Thyroid gland (tissue), 4 donors: ENCODE data around the gene DHX30. TPM values are rescaled to one million over a fixed set of nuclear protein-coding genes. Genes with fewer than 3 reads are reported as not detected.

Experiments used
- DNase-seq, 2 donors: peaks; one replicate each; pipeline ENCODE4 v3.0.0-alpha.2; 2019
- H3K27ac ChIP-seq, 3 donors: fragments of 200-600 bp; sonication (generic); 1 replicate in 2 of 3; 2 replicates in 1 of 3; pipeline ENCODE4 v1.5.1; 2016 to 2019; ENCODE audit warnings: mild to moderate bottlenecking in 1 of 3, moderate library complexity in 1 of 3
- H3K27me3 ChIP-seq: fragments of 200-600 bp; sonication (generic); one replicate; pipeline ENCODE4 v1.5.1; 2019
- H3K36me3 ChIP-seq, 2 donors: fragments of 200-600 bp; sonication (generic); one replicate each; pipeline ENCODE4 v1.5.1; 2016 to 2019
- H3K4me1 ChIP-seq, 2 donors: fragments of 200-600 bp; sonication (generic); one replicate each; pipeline ENCODE4 v1.5.1; 2017 to 2019
- H3K4me3 ChIP-seq, 3 donors: fragments of 200-600 bp; sonication (generic); replicated peaks in 1 of 3; 1 replicate in 2 of 3; 2 replicates in 1 of 3; pipeline ENCODE4 v1.5.1; 2016; ENCODE audit warnings: mild to moderate bottlenecking in 1 of 3
- H3K9me3 ChIP-seq: fragments of 200-600 bp; sonication (generic); one replicate; pipeline ENCODE4 v1.5.1; 2017
- POLR2A ChIP-seq, 2 donors: fragments of 450-650 bp; IDR thresholded peaks; one replicate each; pipeline ENCODE4 v1.6.1; 2017; ENCODE audit warnings: antibody characterized with exemption in 2 of 2, mild to moderate bottlenecking in 2 of 2, moderate library complexity in 1 of 2
- WGBS, 2 donors: methylation state at CpG; one replicate each; pipeline ENCODE4 v1.1.5; 2017; 5-methylcytosine and 5-hydroxymethylcytosine counted together
- intact Hi-C: fragments of 100-400 bp; cut with DNase I; formaldehyde crosslinking; loops from one replicate; pipeline ENCODE4 v1.15.1; 2023
- microRNA counts, 2 donors: library from miRNA; unstranded; fragments of <30 nt; microRNA quantifications; one replicate each; lab custom pipeline; 2016 to 2017
- microRNA-seq: library from miRNA; unstranded; fragments of <30 nt; microRNA quantifications from one replicate; pipeline ENCODE4, GENCODE V29; 2016
- small RNA-seq: library from RNA; depleted of rRNA; stranded (forward); fragments of <200 nt; gene quantifications from one replicate; pipeline ENCODE3, GENCODE V24; 2016
- total RNA-seq, 4 donors: library from RNA; depleted of rRNA; stranded (reverse); fragments of >200 nt; gene quantifications; one replicate each; pipeline ENCODE4 v1.2.3, GENCODE V29; 2016
- TF ChIP-seq, protein P1 (sequence below), 6 experiments: fragments of 200-600 bp in 3 of 6; fragments of 450-650 bp in 3 of 6; sonication (generic) in 3 of 6; IDR thresholded peaks; one replicate each; pipeline ENCODE4 v1.5.1; 2016 to 2019; ENCODE audit warnings: antibody characterized with exemption in 6 of 6, mild to moderate bottlenecking in 2 of 6, inconsistent platforms in 1 of 6, moderate library complexity in 1 of 6

The DHX30 gene
- total RNA-seq, 4 donors from 2014 or later = 51.3 to 80.3 (median 72.8) TPM

DNA sequence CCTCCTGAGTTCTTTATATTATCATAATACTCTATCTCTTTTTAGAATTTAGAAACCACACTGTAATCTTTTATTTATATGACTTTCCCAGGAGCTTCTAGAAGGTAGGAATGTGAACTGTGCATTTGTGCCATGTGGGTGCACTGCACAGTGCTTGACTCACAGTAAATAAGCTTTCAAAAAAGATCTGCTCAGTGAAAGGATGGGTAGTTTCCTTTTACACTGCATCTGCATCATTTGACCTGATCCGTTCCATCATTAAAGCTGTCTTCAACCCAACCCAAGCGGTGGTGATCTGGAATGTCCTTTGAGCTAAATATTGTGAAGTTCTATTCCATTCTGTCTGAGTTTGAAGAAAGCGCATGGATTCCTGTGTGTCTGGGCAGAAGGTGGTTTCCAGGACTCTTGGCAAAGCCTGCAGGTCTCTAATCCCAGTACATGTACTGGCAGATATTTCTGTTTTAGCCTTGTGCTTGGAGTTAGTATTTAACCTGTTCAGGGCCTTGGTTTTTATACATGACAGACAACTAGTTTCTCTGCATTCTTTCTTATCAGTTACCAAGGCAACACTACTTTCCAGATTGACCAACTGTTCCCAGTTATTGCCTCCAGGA lies 96.7 kb downstream of the DHX30 start:
- H3K27me3 ChIP-seq = no peaks in the 10 kb centered on the region
- intact Hi-C loops = no loop called here
- no peak overlapping the region for H3K4me3 ChIP-seq
- H3K4me1 ChIP-seq = no peaks in the 10 kb centered on the region
- H3K36me3 ChIP-seq = no peaks in the 10 kb centered on the region
- H3K27ac ChIP-seq = no peak overlapping the region
- no peak for DNase-seq
- TF ChIP-seq, protein P1, sequence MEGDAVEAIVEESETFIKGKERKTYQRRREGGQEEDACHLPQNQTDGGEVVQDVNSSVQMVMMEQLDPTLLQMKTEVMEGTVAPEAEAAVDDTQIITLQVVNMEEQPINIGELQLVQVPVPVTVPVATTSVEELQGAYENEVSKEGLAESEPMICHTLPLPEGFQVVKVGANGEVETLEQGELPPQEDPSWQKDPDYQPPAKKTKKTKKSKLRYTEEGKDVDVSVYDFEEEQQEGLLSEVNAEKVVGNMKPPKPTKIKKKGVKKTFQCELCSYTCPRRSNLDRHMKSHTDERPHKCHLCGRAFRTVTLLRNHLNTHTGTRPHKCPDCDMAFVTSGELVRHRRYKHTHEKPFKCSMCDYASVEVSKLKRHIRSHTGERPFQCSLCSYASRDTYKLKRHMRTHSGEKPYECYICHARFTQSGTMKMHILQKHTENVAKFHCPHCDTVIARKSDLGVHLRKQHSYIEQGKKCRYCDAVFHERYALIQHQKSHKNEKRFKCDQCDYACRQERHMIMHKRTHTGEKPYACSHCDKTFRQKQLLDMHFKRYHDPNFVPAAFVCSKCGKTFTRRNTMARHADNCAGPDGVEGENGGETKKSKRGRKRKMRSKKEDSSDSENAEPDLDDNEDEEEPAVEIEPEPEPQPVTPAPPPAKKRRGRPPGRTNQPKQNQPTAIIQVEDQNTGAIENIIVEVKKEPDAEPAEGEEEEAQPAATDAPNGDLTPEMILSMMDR (IDR thresholded peaks at IDR 0.05) = no peak
- no peak for TF ChIP-seq POLR2A (IDR thresholded peaks at IDR 0.05)
- H3K9me3 ChIP-seq = no peaks in the 10 kb centered on the region
- 82 to 96% methylated on average over 3 of the region's 3 CpGs for WGBS, 2 donors

MicroRNAs within 50 kb of the gene (microRNA counts, 767-probe panel; counts per million panel counts)
- 0 counts per million in 2 donors for microRNA hsa-miR-1226-3p (lab: Ali Mortazavi, UCI)

Small RNA genes lying within 50 kb of the gene (microRNA-seq; reads per million reads assigned to microRNA genes)
- 14.6 reads per million, percentile 33 among the genes with 10 or more reads in this experiment for gene MIR1226

Small RNA genes lying within 50 kb of the gene (small RNA-seq; reads per million reads assigned to genes)
- not detected for gene MIR1226
- not detected for gene RF02271

Other genes with a start within 250 kb of the DHX30 start
- gene CSPG5, start 224.3 kb upstream of the DHX30 start, total RNA-seq = 1 to 10 TPM in 1 of 4 donors, under 1 TPM in 3; 0.54 to 1.8 (median 0.68) TPM
- gene SMARCC1, start 21.2 kb upstream of the DHX30 start, total RNA-seq = 10 to 100 TPM; 38.0 to 49.2 (median 45.4) TPM
- 100 to 1,000 TPM in 1 of 4 donors, 10 to 100 TPM in 3; 75.5 to 103 (median 88.0) TPM for gene MAP4, start 213.3 kb downstream of the DHX30 start, total RNA-seq